HG03064 (cell line): ENCODE data around the gene RTL10.

Experiments
- ATAC-seq: cut with Tn5 transposase; IDR thresholded peaks from one replicate; pipeline ENCODE4 v1.9.1; 2021; ENCODE audit warnings: low read depth; ENCODE audit not compliant: unreplicated experiment

RTL10 gene

GRCh38 chr22:19866665-19867009 is 12.0 kb upstream of the RTL10 start:
- no peak for ATAC-seq

- no peak for ATAC-seq
These were observed 10.6 kb upstream of the RTL10 start for GRCh38 chr22:19865141-19865829.

GRCh38 chr22:19864538-19865106 is 9.9 kb upstream of the RTL10 start:
- no peak for ATAC-seq

- no peak for ATAC-seq
These were observed 8.9 kb upstream of the RTL10 start for GRCh38 chr22:19863571-19863970.

- ATAC-seq, result no peak
These were observed 8.1 kb upstream of the RTL10 start for GRCh38 chr22:19862619-19863246.

GRCh38 chr22:19859861-19860510 is 5.3 kb upstream of the RTL10 start:
- ATAC-seq, result no peak

GRCh38 chr22:19857382-19857781 is 2.7 kb upstream of the RTL10 start:
- ATAC-seq, result no peak

- no peak for ATAC-seq
These were observed 1.1 kb upstream of the RTL10 start for GRCh38 chr22:19855504-19856409.

GRCh38 chr22:19853879-19854777 is 546 bp downstream of the RTL10 start:
- ATAC-seq, result peak; percentile 5

- no peak for ATAC-seq
These were observed 1.4 kb downstream of the RTL10 start for GRCh38 chr22:19853058-19853878.

- ATAC-seq, result no peak
These were observed 2.4 kb downstream of the RTL10 start for GRCh38 chr22:19852177-19852781.

GRCh38 chr22:19851291-19852176 is 3.1 kb downstream of the RTL10 start:
- no peak for ATAC-seq

GRCh38 chr22:19850763-19851109 is 3.9 kb downstream of the RTL10 start:
- no peak for ATAC-seq

- ATAC-seq, result no peak
These were observed 4.6 kb downstream of the RTL10 start for GRCh38 chr22:19849835-19850762.

- no peak for ATAC-seq
These were observed 6.1 kb downstream of the RTL10 start for GRCh38 chr22:19848298-19849224.

- ATAC-seq, result no peak
These were observed 7.4 kb downstream of the RTL10 start for GRCh38 chr22:19847345-19847632.
